Natural killer cell (primary cell): Measurements from ENCODE around the gene NID2. TPM values are rescaled to one million over a fixed set of nuclear protein-coding genes. Genes with fewer than 3 reads are reported as not detected.

Experiments
- ATAC-seq, 3 donors: fragments of 150-1000 bp in 2 of 3; fragments of 200-7000 bp in 1 of 3; cut with Tn5 transposase; 1 replicate in 1 of 3; 2 replicates in 2 of 3; pipeline ENCODE4 v1.10.0; 2021; ENCODE audit warnings: mild to moderate bottlenecking in 2 of 3, moderate library complexity in 2 of 3
- DNase-seq, 2 donors: peaks; one replicate each; pipeline versions ENCODE4 v3.0.0 to v3.0.0-alpha.2; 2013 to 2021; ENCODE audit warnings: mixed read lengths in 1 of 2
- H3K27ac ChIP-seq: one replicate; pipeline ENCODE4 v1.5.1; 2013; ENCODE audit warnings: mild to moderate bottlenecking, low read length
- H3K27me3 ChIP-seq: one replicate; pipeline ENCODE4 v1.6.1; 2013; ENCODE audit warnings: low read length; ENCODE audit not compliant: control insufficient read depth, insufficient read depth
- H3K36me3 ChIP-seq: one replicate; pipeline ENCODE4 v1.6.1; 2013; ENCODE audit warnings: low read length; ENCODE audit not compliant: control insufficient read depth, insufficient read depth
- H3K4me1 ChIP-seq: one replicate; pipeline ENCODE4 v1.6.1; 2013; ENCODE audit warnings: low read length; ENCODE audit not compliant: control insufficient read depth, insufficient read depth
- H3K4me3 ChIP-seq: one replicate; pipeline ENCODE4 v1.5.1; 2013; ENCODE audit warnings: low read length
- H3K9me3 ChIP-seq: one replicate; pipeline ENCODE4 v1.6.1; 2013; ENCODE audit warnings: low read length; ENCODE audit not compliant: control insufficient read depth, insufficient read depth
- H3K27ac Mint-ChIP-seq, 2 donors: one replicate each; pipeline ENCODE4 v1.8.0; 2022; ENCODE audit warnings: mild to moderate bottlenecking in 2 of 2, mixed read lengths in 2 of 2, moderate library complexity in 1 of 2
- H3K27me3 Mint-ChIP-seq, 2 donors: one replicate each; pipeline ENCODE4 v1.8.0; 2022; ENCODE audit warnings: low read depth in 2 of 2, mixed read lengths in 2 of 2
- H3K36me3 Mint-ChIP-seq: one replicate; pipeline ENCODE4 v1.8.0; 2022; ENCODE audit warnings: mixed read lengths
- H3K4me1 Mint-ChIP-seq, 2 donors: one replicate each; pipeline ENCODE4 v1.8.0; 2022; ENCODE audit warnings: mixed read lengths in 2 of 2
- H3K4me3 Mint-ChIP-seq: one replicate; pipeline ENCODE4 v1.8.0; 2022; ENCODE audit warnings: mild to moderate bottlenecking, moderate library complexity, mixed read lengths
- H3K9me3 Mint-ChIP-seq, 2 donors: one replicate each; pipeline ENCODE4 v1.8.0; 2022; ENCODE audit warnings: mixed read lengths in 2 of 2
- CTCF ChIP-seq: fragments of 200-600 bp; IDR thresholded peaks from one replicate; pipeline ENCODE4 v1.8.0; 2022; ENCODE audit warnings: antibody characterized with exemption
- WGBS: methylation state at CpG from one replicate; pipeline ENCODE4 v1.1.7; 2013; ENCODE audit warnings: missing lambda C conversion rate; ENCODE audit not compliant: insufficient coverage; 5-methylcytosine and 5-hydroxymethylcytosine counted together
- intact Hi-C: fragments of 100-400 bp; cut with micrococcal nuclease; formaldehyde crosslinking; loops from one replicate; pipeline ENCODE4 v1.14.2; 2022
- total RNA-seq, 4 donors: library from RNA; stranded (reverse); fragments of 120-200 nt in 1 of 4; gene quantifications; one replicate each; pipeline versions ENCODE4 v1.2.3 to v1.2.4, GENCODE V29; 2013 to 2022

NID2 gene
- total RNA-seq, 3 donors from 2014 or later (not counting 1 experiment from before 2014, with no cell fraction given), result 0.36 to 0.80 (median 0.40) TPM

- Histone ChIP-seq H3K4me1 (no peaks in the 10 kb centered on the region), H3K27me3 (peaks cover 3% of the 10 kb centered on the region), H3K9me3 (no peaks in the 10 kb centered on the region), H3K27ac (no peak overlapping the region), H3K36me3 (no peaks in the 10 kb centered on the region), H3K4me3 (no peak overlapping the region)
- no peaks in the 10 kb centered on the region for H3K4me1 Mint-ChIP-seq
- ATAC-seq, result no peak
- no peak overlapping the region for H3K4me3 Mint-ChIP-seq
- 53% methylated on average over 5 of the region's 6 CpGs for WGBS
- no peak overlapping the region for H3K27ac Mint-ChIP-seq
- TF ChIP-seq CTCF, result no peak
- H3K36me3 Mint-ChIP-seq, result no peaks in the 10 kb centered on the region
- intact Hi-C loops, result no loop called here
- H3K27me3 Mint-ChIP-seq, result peaks cover 20 to 66% of the 10 kb centered on the region in 2 donors
- no peak for DNase-seq
- H3K9me3 Mint-ChIP-seq, result no peaks in the 10 kb centered on the region
Observed at GRCh38 chr14:52060080-52060479, 8.8 kb downstream of the NID2 start.

GRCh38 chr14:52059649-52060048 lies 9.2 kb downstream of the NID2 start:
- no peak overlapping the region for H3K27ac Mint-ChIP-seq
- no peak for TF ChIP-seq CTCF
- no peaks in the 10 kb centered on the region for H3K4me1 Mint-ChIP-seq
- no peak for ATAC-seq
- Histone ChIP-seq H3K27me3 (peaks cover 3% of the 10 kb centered on the region), H3K4me1 (no peaks in the 10 kb centered on the region), H3K4me3 (no peak overlapping the region), H3K9me3 (no peaks in the 10 kb centered on the region), H3K27ac (no peak overlapping the region), H3K36me3 (no peaks in the 10 kb centered on the region)
- no peak overlapping the region for H3K4me3 Mint-ChIP-seq
- no peaks in the 10 kb centered on the region for H3K36me3 Mint-ChIP-seq
- DNase-seq, result no peak
- no peaks in the 10 kb centered on the region for H3K9me3 Mint-ChIP-seq
- intact Hi-C loops, result no loop called here
- H3K27me3 Mint-ChIP-seq, result peaks cover 20 to 66% of the 10 kb centered on the region in 2 donors

- 93% methylated on average over 3 of the region's 3 CpGs for WGBS
- Histone ChIP-seq H3K27me3 (peaks cover 3% of the 10 kb centered on the region), H3K36me3 (no peaks in the 10 kb centered on the region), H3K4me3 (no peak overlapping the region), H3K27ac (no peak overlapping the region), H3K9me3 (no peaks in the 10 kb centered on the region), H3K4me1 (no peaks in the 10 kb centered on the region)
- Mint-ChIP-seq H3K27ac (no peak overlapping the region), H3K4me3 (no peak overlapping the region), H3K36me3 (no peaks in the 10 kb centered on the region), H3K27me3 (peaks cover 14 to 67% of the 10 kb centered on the region in 2 donors), H3K4me1 (no peaks in the 10 kb centered on the region), H3K9me3 (no peaks in the 10 kb centered on the region)
- intact Hi-C loops, result no loop called here
- DNase-seq (no peak), ATAC-seq (no peak)
- TF ChIP-seq CTCF, result no peak
Observed at GRCh38 chr14:52058341-52058740, 10.5 kb downstream of the NID2 start.

GRCh38 chr14:52055167-52055566 lies 13.7 kb downstream of the NID2 start:
- no peaks in the 10 kb centered on the region for H3K4me1 ChIP-seq
- intact Hi-C loops, result no loop called here
- WGBS, result no CpG with 5 or more reads among the region's 2 CpGs
- no peak overlapping the region for H3K27ac ChIP-seq
- no peaks in the 10 kb centered on the region for H3K36me3 ChIP-seq
- H3K27ac Mint-ChIP-seq, result no peak overlapping the region
- no peak for DNase-seq
- no peaks in the 10 kb centered on the region for H3K4me1 Mint-ChIP-seq
- no peaks in the 10 kb centered on the region for H3K36me3 Mint-ChIP-seq
- no peaks in the 10 kb centered on the region for H3K9me3 Mint-ChIP-seq
- H3K27me3 Mint-ChIP-seq, result peaks cover 11 to 59% of the 10 kb centered on the region in 2 donors
- H3K9me3 ChIP-seq, result no peaks in the 10 kb centered on the region
- no peak for ATAC-seq
- H3K4me3 Mint-ChIP-seq, result no peak overlapping the region
- peaks cover 3% of the 10 kb centered on the region for H3K27me3 ChIP-seq
- TF ChIP-seq CTCF, result no peak
- no peak overlapping the region for H3K4me3 ChIP-seq
